Left ventricle myocardium superior (tissue), 1 donor: ENCODE results near the gene PCGF2. TPM values are rescaled to one million over a fixed set of nuclear protein-coding genes. Genes with fewer than 3 reads are reported as not detected.

Experiments
- ATAC-seq: fragments of 200-7000 bp; cut with Tn5 transposase; one replicate; pipeline ENCODE4 v1.9.1; 2020; ENCODE audit warnings: mild to moderate bottlenecking, moderate library complexity
- DNase-seq: peaks from one replicate; pipeline ENCODE4 v3.0.0-alpha.2; 2020
- intact Hi-C: fragments of 100-400 bp; cut with micrococcal nuclease; formaldehyde crosslinking; loops from one replicate; pipeline ENCODE4 v1.11.0; 2022
- total RNA-seq: library from RNA; stranded (reverse); fragmentation: NEBNext Ultra II Directional; extraction: Animal tissue kit (Norgen Biotek cat#: 25700); gene quantifications from one replicate; pipeline ENCODE4 v1.2.1, GENCODE V29; 2021
- donor health status: DM: no; HTN: yes; CAD: no; lungs with severe emphysema.

Gene PCGF2
- total RNA-seq, 1 donor from 2014 or later = 23.8 TPM

DNA sequence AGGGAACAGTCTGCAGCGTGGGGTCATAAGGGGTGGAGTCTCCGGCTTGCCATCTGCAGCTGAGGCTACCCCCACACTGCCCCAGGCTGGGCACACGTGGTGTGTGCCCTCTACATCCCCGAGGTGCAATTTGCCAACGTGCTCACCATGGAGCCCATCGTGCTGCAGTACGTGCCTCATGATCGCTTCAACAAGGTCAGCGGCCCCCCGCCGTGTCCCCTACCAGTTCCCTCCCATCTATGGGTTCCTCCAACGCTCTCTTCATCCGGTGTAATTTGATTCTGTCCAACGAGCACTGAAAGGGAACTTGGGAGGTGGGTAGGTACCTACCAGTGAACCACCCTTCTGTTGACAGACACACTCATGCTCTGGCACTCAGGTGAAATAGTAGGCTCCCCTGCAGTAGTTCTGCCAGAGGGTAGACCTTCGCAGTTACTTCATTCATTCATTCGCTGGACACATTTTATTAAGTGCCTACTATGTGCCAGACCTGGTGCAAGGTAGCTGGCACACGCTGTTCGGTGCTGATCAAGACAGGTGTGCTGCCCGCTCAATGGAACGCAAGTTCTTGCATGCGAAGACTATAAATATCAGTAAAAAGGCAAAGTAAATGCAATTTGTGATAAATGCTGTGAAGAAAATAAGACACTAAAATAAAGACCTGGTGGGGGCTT is 40.3 kb downstream of the PCGF2 start:
- no peak for ATAC-seq
- intact Hi-C loops = no loop called here

GRCh38 chr17:38706505-38707216 is 41.5 kb downstream of the PCGF2 start:
- no peak for ATAC-seq
- intact Hi-C loops = no loop called here
- no peak for DNase-seq

More for the DNA sequence above, 40.3 kb downstream of the PCGF2 start:
- DNase-seq = no peak

DNA sequence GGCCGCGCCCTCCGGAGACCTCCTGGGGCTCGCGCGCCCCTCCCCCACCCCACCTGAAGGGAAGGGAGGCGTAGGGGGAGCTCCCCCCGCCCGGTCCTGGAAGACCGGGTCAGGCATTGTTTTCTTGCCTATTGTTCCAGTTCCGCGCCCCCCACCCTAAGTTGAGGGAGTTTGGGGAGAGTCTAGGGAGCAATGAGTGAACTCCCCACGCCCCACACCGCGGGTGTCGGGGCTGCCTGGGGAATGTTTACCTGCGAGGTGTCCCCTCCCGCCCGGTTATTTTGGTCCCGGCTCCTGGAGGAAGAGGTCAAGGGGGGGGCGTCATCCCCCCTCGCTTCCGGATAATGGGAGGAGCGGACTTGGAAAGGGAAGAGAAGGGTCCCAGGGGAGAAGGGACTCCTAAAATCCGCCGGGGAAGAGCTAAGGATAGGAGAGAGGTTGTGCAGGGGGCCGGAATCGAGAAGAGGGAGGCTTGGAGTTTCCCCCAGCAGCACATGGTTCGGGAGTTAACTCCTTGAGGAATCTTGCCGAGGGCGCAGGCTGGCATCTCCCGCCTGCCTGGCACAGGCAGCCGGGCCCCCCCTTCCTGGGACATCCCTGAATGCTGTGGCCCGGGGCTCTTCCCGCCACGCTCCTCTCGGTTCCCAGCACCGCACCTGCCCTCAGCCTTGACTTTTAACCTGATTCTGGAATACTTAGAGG is 42.2 kb downstream of the PCGF2 start:
- DNase-seq (peak; percentile 83), ATAC-seq (peak; percentile 0)
- intact Hi-C loops = no loop called here

DNA sequence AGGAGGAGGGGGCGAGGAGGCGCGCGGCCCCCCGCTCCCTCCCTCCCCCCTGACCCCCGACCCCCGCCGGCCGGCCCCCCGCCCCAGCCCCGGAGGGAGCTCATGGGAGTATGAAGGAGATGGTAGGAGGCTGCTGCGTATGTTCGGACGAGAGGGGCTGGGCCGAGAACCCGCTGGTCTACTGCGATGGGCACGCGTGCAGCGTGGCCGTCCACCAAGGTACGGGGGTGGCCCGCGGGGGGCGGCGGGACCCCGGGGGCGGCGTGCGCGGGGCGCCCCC is 42.7 kb downstream of the PCGF2 start:
- ATAC-seq = no peak
- DNase-seq = no peak
- intact Hi-C loops = no loop called here

DNA sequence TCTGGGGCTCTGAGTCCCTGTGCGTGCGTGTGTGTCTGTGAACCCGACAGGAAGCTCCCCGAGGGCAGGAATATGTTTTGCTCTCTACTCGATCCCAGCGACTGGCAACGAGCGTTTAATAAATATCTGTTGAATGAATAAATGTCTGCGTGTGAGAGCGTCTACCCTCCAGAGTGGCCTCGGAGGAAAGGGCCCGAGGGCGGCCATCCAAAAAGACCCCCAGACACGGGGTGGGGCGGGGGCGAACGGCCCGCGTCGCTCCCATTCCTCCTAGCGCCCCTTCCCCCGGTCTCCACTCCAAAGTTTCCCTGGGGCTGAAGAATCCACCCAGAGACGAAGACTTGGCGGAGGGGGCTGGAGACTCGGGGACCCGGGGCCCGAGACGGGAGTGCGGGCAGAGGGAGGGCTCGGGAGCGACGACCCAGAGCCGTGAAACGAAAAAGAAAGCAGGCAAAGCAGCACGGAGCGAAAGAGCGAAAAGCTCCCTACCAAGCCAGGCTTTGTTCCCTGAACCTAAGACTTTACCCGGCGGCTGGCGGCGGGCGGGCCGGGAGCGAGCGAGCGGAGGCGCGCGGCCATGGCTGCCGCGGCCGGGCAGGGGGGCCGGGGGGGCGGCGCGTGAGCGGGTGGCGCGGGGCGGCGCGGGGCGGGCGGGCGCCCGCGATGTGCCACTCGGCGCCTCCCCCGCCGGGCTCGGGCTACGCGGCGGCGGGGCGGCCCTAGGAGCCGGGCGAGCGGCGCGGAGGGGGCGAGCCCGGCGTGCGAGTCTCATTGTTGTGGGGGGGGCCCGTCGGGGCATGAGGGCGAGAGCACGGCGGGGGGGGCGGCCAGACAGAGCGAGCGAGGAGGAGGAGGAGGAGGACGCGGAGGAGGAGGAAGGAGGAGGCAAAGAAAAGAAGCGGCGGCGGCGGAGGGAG is 43.3 kb downstream of the PCGF2 start, which contains the start of gene MLLT6:
TSS of gene MLLT6 (plus strand) at position 668 of the 917 bp plus-strand sequence. CDS start 360 bp downstream, outside the sequence.
- DNase-seq (peak; percentile 90), ATAC-seq (peak; percentile 50)
- intact Hi-C loops = no loop called here

GRCh38 chr17:38703742-38704605 is 44.2 kb downstream of the PCGF2 start:
- intact Hi-C loops = no loop called here
- ATAC-seq (peak; percentile 64), DNase-seq (peak; percentile 91)

- DNase-seq = peak; percentile 52
- peak; percentile 0 for ATAC-seq
- intact Hi-C loops = no loop called here
Observed at GRCh38 chr17:38702916-38703741, 45.0 kb downstream of the PCGF2 start.

DNA sequence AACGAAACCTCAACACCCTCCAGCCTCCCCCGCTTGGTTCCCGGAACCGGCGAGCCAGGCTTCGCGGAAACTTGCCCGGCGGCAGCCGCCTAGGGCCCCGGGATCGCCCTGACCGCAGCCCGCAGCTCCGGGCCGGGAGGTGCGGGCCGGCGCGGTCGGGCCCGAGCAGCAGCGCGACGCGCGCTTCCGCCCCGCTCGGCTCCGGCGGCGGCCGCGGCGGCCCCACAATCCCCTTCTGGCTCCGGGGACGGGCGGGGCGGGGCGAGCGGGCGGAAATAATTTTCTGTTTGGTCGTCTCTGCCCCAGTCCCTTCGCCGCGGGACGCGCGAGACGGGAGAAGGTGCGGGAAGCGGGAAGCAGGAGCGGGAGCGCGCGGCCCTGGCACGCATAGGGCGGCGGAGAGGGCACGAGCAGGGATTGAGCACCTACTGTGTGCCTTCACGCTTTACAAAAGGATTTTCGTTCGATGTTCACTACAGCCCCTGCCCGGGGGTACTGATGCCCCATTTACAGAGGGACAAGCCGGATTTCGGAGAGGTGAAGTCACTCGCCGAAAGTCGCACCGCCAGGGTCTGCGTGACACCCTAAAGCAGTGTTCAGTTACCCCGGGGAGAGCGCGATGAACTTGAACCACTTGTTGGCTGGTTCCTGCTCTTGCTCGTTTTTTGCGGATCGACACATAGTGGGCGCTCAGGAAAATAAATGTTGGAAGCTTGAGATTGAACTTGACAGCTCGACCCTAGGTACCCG is 45.8 kb downstream of the PCGF2 start:
- ATAC-seq (peak; percentile 67), DNase-seq (peak; percentile 92)
- intact Hi-C loops = no loop called here

- ATAC-seq (no peak), DNase-seq (no peak)
- intact Hi-C loops = no loop called here
Observed at GRCh38 chr17:38701504-38702165, 46.5 kb downstream of the PCGF2 start.

DNA sequence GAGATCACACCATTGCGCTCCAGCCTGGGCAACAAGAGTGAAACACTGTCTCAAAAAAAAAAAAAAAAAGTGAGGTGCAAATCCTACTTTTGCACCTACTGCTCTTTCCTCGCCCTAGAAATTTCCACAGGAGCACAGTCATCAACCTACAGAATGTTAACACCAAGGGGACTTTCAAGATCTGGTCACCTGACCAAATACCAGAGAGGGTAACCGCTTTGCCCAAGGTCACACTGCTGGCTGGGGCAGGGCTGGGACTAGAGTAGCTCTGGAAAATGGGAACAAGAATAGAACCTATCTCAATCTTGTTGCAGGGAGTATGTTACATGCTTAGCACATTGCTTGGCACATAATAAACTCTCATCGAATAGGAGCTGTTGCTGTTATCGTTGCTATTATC is 49.4 kb downstream of the PCGF2 start:
- intact Hi-C loops = no loop called here
- ATAC-seq (no peak), DNase-seq (no peak)

DNA sequence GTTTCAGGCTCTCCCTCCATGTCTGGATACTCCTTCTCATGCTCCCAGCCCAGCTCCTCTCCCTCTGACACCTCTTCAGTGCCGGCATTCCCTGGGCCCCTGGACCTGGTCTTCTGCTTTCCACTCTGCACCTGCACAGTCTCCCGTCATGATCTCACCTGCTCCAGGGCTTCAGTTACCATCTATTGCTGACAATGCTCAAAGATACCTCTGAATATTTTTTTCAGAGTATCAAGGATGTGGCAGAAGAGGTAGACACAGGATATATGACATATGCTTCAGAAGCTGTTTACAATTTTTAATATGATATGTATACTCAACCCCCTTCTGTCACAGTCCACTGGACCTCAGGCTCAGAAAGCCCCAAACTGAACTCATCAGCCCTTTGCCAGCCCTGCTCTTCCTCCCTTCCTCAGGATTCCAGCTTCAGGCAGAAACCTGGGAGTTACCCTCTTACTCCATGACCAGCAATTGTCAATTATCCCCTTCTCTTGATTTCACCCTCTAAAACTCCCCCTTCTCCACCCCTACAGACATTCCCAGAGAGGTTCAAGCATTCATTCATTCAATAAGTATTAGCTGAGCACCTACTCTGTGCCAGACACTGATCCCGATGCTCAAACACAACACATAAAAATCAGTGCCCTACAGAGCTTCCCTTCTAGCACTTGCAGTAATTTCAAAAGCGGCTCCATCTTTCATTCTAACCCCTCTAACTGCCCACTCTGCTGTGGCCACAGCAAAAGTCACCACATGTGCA is 50.9 kb downstream of the PCGF2 start:
- ATAC-seq (no peak), DNase-seq (no peak)
- intact Hi-C loops = no loop called here

GRCh38 chr17:38693700-38694329 is 54.3 kb downstream of the PCGF2 start:
- peak; percentile 99 for ATAC-seq
- peak; percentile 94 for DNase-seq
- intact Hi-C loops = no loop called here

- ATAC-seq (no peak), DNase-seq (no peak)
- intact Hi-C loops = no loop called here
Observed at GRCh38 chr17:38691154-38691553, 57.0 kb downstream of the PCGF2 start.

- intact Hi-C loops = no loop called here
- ATAC-seq = no peak
- DNase-seq = no peak
Observed at GRCh38 chr17:38690386-38690785, 57.8 kb downstream of the PCGF2 start.

DNA sequence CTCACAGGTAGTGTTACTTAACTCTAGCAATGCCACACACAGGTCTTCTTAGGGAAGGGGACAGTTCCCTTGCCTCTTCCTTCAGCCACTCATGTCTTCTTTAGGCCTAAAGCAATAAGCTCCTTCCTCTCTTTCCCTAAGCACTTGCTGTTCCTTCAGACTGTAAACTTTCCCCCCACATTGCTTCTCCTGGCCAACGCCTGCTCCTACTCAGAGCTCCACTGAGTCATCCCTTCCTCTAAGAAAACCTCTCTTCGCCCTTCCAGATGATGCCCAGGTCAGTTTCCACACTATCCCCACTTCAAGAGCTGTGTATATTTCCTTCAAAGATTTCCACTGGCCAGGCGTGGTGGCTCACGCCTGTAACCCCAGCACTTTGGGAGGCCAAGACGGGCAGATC is 60.9 kb downstream of the PCGF2 start:
- ATAC-seq = no peak
- intact Hi-C loops = no loop called here
- DNase-seq = no peak
